Measurements from ENCODE around the gene CRY2. TPM values are rescaled to one million over a fixed set of nuclear protein-coding genes. Genes with fewer than 3 reads are reported as not detected.

Gene CRY2
- polyA plus RNA-seq, 1 of the 3 experiments (the other 2 are of a cell fraction), result 6.7 TPM

DNA sequence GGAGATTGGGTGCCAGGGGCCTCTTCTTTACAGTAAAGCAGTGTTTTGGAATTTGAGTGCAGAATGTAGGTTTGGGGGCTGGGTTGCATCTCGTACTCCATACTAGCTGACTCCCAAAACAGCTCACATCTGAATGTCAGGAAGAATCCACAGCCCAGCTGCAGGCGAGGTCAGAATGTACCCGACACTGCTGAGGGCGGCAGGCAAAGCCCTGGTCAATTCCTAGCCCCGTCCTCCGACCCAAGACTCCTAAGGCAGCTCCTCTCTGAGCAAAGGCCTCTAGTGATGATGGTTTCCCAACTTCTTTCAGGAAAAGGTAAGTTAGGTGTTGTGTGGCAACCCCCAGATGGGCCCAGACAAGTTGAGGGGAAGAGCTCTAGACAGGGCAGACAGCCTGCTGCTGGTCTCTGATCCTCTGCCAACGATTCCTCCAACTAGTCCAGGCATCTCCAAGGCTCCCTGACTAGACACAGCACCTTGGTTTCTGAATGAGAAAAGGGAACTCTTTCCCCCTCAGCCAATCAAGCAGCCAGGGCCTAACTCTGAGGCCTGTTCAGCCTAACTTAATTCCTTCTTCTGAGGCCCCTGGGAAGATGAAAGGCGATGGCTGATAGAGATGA, 83.8 kb downstream of the CRY2 start:
- peak overlapping the region in 1 of 2 experiments; percentile 16; a peak in 1 of 4 replicates for H3K27ac ChIP-seq (ENCODE audit: low read depth in 2 of 2, low read length in 1 of 2)
- DNase-seq, result no peak
- peaks cover 0 to 5% of the 10 kb centered on the region in 2 experiments; a peak in 1 of 4 replicates for H3K4me1 ChIP-seq (ENCODE audit: control insufficient read depth in 1 of 2, insufficient read depth in 2 of 2, low read depth in 1 of 2, low read length in 1 of 2)
- H2AFZ ChIP-seq (ENCODE audit: low read depth), result no peak overlapping the region
- H3K4me3 ChIP-seq (ENCODE audit: low read depth in 2 of 2, low read length in 1 of 2), result no peak overlapping the region
- H4K20me1 ChIP-seq (ENCODE audit: insufficient read depth), result no peaks in the 10 kb centered on the region
- H3K4me2 ChIP-seq, result no peak overlapping the region
- ChIA-PET CTCF (interaction anchor here (0.8 to 1.0 kb wide), 3 partner anchors 14 to 75 kb away, joined by 3 to 5 read pairs (median 3); no protein-coding TSS in a partner anchor), POLR2A (no interaction called here)
- H3K9me2 ChIP-seq, result no peaks in the 10 kb centered on the region
- no peak overlapping the region for H3K9ac ChIP-seq
- 88% methylated on average over 8 of the region's 8 CpGs for WGBS (ENCODE audit: low lambda C conversion rate)
- H3K27me3 ChIP-seq (ENCODE audit: insufficient read depth), result no peaks in the 10 kb centered on the region
- H3K9me3 ChIP-seq, result no peaks in the 10 kb centered on the region
- H3F3A ChIP-seq (replicated peaks; ENCODE audit: insufficient read depth), result no peaks in the 10 kb centered on the region
- H3K79me2 ChIP-seq (ENCODE audit: insufficient read depth), result no peaks in the 10 kb centered on the region
- no peak for TF ChIP-seq GATA2 (CRISPR knock-in tag; IDR thresholded peaks at IDR 0.05)
- TF ChIP-seq FOXJ3 (CRISPR knock-in tag; IDR thresholded peaks at IDR 0.05), result no peak
- no peak for TF ChIP-seq TCF12 (IDR thresholded peaks at IDR 0.05)
- TF ChIP-seq, protein P1, sequence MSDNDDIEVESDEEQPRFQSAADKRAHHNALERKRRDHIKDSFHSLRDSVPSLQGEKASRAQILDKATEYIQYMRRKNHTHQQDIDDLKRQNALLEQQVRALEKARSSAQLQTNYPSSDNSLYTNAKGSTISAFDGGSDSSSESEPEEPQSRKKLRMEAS (IDR thresholded peaks at IDR 0.05; ENCODE audit: low read depth), result no peak
- TF ChIP-seq, protein P2, sequence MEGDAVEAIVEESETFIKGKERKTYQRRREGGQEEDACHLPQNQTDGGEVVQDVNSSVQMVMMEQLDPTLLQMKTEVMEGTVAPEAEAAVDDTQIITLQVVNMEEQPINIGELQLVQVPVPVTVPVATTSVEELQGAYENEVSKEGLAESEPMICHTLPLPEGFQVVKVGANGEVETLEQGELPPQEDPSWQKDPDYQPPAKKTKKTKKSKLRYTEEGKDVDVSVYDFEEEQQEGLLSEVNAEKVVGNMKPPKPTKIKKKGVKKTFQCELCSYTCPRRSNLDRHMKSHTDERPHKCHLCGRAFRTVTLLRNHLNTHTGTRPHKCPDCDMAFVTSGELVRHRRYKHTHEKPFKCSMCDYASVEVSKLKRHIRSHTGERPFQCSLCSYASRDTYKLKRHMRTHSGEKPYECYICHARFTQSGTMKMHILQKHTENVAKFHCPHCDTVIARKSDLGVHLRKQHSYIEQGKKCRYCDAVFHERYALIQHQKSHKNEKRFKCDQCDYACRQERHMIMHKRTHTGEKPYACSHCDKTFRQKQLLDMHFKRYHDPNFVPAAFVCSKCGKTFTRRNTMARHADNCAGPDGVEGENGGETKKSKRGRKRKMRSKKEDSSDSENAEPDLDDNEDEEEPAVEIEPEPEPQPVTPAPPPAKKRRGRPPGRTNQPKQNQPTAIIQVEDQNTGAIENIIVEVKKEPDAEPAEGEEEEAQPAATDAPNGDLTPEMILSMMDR (IDR thresholded peaks at IDR 0.05), result no peak
- no peak for TF ChIP-seq EP300 (IDR thresholded peaks at IDR 0.05; ENCODE audit: borderline replicate concordance in 1 of 2, low read depth in 1 of 2, low read length in 1 of 2)
- no peak for TF ChIP-seq NRF1 (IDR thresholded peaks at IDR 0.05; ENCODE audit: low read depth, low read length)
- TF ChIP-seq EZH2phosphoT487 (IDR thresholded peaks at IDR 0.05; ENCODE audit: borderline replicate concordance, low read depth), result no peak
- TF ChIP-seq MEF2A (IDR thresholded peaks at IDR 0.05; ENCODE audit: borderline replicate concordance, low read depth), result no peak
- TF ChIP-seq GABPA (IDR thresholded peaks at IDR 0.05; ENCODE audit: low read depth), result no peak
- no peak for TF ChIP-seq RXRA (IDR thresholded peaks at IDR 0.05; ENCODE audit: borderline replicate concordance, low read depth)
- no peak for TF ChIP-seq SIN3A (IDR thresholded peaks at IDR 0.05; ENCODE audit: borderline replicate concordance, low read depth, low read length)
- TF ChIP-seq TAF1 (IDR thresholded peaks at IDR 0.05; ENCODE audit: borderline replicate concordance, low read depth, low read length), result no peak
- TF ChIP-seq RAD21 (IDR thresholded peaks at IDR 0.05; ENCODE audit: low read length), result no peak
- H3K36me3 ChIP-seq (replicated peaks in 1 of 2; ENCODE audit: control insufficient read depth in 1 of 2, insufficient read depth in 2 of 2, low read length in 1 of 2), result peaks cover 11 to 31% of the 10 kb centered on the region in 2 experiments

DNA sequence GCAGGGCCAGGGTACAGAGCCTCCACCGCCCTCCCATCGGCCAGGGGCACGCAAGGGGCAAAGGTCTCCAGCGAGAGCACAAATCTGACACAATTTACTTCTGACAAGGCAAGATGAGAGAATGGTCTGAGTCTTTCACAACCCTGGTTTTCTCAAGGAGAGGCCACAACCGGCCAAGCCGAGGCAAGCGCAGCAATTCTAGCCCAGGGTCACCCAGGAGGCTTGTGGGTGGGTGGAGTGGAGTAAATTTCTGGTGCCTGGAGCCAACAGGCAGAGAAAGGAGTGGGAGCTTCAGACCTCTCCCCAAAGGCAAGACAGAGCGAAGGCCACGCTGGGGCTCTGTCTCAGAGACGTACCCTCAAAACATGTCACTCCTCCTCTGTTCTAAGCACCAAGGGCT, 84.5 kb downstream of the CRY2 start:
- Histone ChIP-seq H3K36me3 (replicated peaks in 1 of 2; ENCODE audit: control insufficient read depth in 1 of 2, insufficient read depth in 2 of 2, low read length in 1 of 2) (peaks cover 14 to 37% of the 10 kb centered on the region in 2 experiments), H4K20me1 (ENCODE audit: insufficient read depth) (no peaks in the 10 kb centered on the region), H3K79me2 (ENCODE audit: insufficient read depth) (no peaks in the 10 kb centered on the region), H3F3A (replicated peaks; ENCODE audit: insufficient read depth) (no peaks in the 10 kb centered on the region), H3K9me3 (no peaks in the 10 kb centered on the region), H3K27ac (ENCODE audit: low read depth in 2 of 2, low read length in 1 of 2) (no peak overlapping the region), H3K4me3 (ENCODE audit: low read depth in 2 of 2, low read length in 1 of 2) (no peak overlapping the region), H3K27me3 (ENCODE audit: insufficient read depth) (no peaks in the 10 kb centered on the region), H3K4me2 (no peak overlapping the region), H3K9me2 (no peaks in the 10 kb centered on the region), H2AFZ (ENCODE audit: low read depth) (no peak overlapping the region), H3K4me1 (ENCODE audit: control insufficient read depth in 1 of 2, insufficient read depth in 2 of 2, low read depth in 1 of 2, low read length in 1 of 2) (peaks cover 0 to 5% of the 10 kb centered on the region in 2 experiments; a peak in 1 of 4 replicates), H3K9ac (no peak overlapping the region)
- ChIA-PET CTCF (interaction anchor here (1.3 kb wide), 1 partner anchor 58 kb away, joined by 5 read pairs; no protein-coding TSS in a partner anchor), POLR2A (no interaction called here)
- WGBS (ENCODE audit: low lambda C conversion rate), result 100% methylated on average over 10 of the region's 10 CpGs
- DNase-seq, result no peak
- TF ChIP-seq ELF1 (IDR thresholded peaks at IDR 0.05) (no peak), RXRA (IDR thresholded peaks at IDR 0.05; ENCODE audit: borderline replicate concordance, low read depth) (no peak), FOXJ3 (CRISPR knock-in tag; IDR thresholded peaks at IDR 0.05) (no peak), EP300 (IDR thresholded peaks at IDR 0.05; ENCODE audit: borderline replicate concordance in 1 of 2, low read depth in 1 of 2, low read length in 1 of 2) (no peak), SMC3 (IDR thresholded peaks at IDR 0.05; ENCODE audit: low read depth, low read length) (no peak)
- TF ChIP-seq, protein P3, sequence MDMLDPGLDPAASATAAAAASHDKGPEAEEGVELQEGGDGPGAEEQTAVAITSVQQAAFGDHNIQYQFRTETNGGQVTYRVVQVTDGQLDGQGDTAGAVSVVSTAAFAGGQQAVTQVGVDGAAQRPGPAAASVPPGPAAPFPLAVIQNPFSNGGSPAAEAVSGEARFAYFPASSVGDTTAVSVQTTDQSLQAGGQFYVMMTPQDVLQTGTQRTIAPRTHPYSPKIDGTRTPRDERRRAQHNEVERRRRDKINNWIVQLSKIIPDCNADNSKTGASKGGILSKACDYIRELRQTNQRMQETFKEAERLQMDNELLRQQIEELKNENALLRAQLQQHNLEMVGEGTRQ (IDR thresholded peaks at IDR 0.05; ENCODE audit: borderline replicate concordance, low read depth, low read length), result no peak
- TF ChIP-seq, protein P4, sequence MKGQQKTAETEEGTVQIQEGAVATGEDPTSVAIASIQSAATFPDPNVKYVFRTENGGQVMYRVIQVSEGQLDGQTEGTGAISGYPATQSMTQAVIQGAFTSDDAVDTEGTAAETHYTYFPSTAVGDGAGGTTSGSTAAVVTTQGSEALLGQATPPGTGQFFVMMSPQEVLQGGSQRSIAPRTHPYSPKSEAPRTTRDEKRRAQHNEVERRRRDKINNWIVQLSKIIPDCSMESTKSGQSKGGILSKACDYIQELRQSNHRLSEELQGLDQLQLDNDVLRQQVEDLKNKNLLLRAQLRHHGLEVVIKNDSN (IDR thresholded peaks at IDR 0.05; ENCODE audit: borderline replicate concordance, low read depth), result no peak
- TF ChIP-seq, protein P5, sequence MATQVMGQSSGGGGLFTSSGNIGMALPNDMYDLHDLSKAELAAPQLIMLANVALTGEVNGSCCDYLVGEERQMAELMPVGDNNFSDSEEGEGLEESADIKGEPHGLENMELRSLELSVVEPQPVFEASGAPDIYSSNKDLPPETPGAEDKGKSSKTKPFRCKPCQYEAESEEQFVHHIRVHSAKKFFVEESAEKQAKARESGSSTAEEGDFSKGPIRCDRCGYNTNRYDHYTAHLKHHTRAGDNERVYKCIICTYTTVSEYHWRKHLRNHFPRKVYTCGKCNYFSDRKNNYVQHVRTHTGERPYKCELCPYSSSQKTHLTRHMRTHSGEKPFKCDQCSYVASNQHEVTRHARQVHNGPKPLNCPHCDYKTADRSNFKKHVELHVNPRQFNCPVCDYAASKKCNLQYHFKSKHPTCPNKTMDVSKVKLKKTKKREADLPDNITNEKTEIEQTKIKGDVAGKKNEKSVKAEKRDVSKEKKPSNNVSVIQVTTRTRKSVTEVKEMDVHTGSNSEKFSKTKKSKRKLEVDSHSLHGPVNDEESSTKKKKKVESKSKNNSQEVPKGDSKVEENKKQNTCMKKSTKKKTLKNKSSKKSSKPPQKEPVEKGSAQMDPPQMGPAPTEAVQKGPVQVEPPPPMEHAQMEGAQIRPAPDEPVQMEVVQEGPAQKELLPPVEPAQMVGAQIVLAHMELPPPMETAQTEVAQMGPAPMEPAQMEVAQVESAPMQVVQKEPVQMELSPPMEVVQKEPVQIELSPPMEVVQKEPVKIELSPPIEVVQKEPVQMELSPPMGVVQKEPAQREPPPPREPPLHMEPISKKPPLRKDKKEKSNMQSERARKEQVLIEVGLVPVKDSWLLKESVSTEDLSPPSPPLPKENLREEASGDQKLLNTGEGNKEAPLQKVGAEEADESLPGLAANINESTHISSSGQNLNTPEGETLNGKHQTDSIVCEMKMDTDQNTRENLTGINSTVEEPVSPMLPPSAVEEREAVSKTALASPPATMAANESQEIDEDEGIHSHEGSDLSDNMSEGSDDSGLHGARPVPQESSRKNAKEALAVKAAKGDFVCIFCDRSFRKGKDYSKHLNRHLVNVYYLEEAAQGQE (IDR thresholded peaks at IDR 0.05; ENCODE audit: low read depth, low read length), result no peak
